ENCODE measurements around the gene ZNF12.
A peak's percentile ranks its signal among the peaks of the same experiment; 100 is the strongest.

Gene ZNF12

DNA sequence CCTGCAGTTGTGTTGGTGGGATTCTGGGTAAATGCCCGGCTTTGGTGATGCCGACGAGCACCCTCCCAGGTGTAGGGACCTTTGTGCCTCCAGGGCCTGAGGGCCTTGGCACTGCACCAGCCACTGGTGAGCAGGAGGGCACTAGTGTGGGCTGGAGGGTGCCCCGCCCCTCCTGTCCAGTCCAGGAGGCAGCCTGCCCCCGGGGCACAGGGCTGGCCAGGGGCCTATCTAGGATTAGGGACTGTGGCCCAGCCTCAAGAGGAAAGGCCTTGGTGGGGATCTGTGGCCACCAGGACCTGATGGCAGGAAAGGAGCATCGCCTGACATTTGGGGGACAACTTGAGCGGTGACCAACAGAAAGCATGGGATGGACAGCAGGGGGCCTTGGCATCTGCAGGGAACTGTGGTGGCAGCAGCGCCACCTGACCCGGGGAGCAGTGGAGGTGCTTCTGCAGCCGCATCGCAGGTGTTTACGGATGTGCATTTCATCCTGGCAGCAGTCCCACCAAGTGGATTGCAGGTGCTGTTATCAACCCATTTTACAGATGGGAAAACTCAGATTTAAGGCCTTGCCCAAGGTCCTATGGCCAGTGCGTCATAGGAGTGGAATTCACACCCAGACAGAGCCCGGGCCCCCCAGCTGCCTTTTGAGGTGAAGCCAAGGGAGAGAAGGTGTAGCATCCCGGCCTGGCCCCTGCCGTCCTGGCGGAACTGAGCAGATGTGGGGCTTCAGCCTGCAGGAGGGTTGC, 58.5 kb downstream of the ZNF12 start:
- DNase-seq: no peak
- Mint-ChIP-seq H3K4me3 (no peak overlapping the region), H3K27me3 (ENCODE audit: low read depth, poor library complexity) (no peaks in the 10 kb centered on the region), H3K36me3 (ENCODE audit: low read depth) (peaks cover 50% of the 10 kb centered on the region), H3K9me3 (peaks cover 24% of the 10 kb centered on the region), H3K27ac (no peak overlapping the region), H3K4me1 (peaks cover 14% of the 10 kb centered on the region)
- TF ChIP-seq, protein P1, sequence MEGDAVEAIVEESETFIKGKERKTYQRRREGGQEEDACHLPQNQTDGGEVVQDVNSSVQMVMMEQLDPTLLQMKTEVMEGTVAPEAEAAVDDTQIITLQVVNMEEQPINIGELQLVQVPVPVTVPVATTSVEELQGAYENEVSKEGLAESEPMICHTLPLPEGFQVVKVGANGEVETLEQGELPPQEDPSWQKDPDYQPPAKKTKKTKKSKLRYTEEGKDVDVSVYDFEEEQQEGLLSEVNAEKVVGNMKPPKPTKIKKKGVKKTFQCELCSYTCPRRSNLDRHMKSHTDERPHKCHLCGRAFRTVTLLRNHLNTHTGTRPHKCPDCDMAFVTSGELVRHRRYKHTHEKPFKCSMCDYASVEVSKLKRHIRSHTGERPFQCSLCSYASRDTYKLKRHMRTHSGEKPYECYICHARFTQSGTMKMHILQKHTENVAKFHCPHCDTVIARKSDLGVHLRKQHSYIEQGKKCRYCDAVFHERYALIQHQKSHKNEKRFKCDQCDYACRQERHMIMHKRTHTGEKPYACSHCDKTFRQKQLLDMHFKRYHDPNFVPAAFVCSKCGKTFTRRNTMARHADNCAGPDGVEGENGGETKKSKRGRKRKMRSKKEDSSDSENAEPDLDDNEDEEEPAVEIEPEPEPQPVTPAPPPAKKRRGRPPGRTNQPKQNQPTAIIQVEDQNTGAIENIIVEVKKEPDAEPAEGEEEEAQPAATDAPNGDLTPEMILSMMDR (IDR thresholded peaks at IDR 0.05): no peak

DNA sequence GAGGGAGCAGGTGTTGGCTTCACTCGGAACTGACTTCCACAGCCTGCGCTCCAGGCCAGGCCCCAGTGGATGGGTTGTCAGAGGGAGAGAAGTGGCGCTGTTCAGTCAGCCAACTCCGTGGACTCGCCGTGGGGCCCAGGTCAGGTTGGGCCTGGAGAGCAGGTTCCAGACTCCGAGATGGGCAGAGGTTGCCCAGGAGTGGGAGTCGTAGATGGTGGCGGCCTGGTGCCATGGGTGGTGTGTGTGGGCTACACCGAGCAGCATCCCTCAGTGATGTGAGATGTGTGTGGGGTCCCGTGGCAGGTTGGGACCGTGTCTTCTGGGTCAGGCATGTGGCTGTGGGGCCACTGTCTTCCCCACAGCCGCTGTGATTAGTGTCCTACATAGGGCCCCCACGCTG, 59.2 kb downstream of the ZNF12 start:
- Mint-ChIP-seq H3K36me3 (ENCODE audit: low read depth) (peaks cover 50% of the 10 kb centered on the region), H3K9me3 (peaks cover 24% of the 10 kb centered on the region), H3K27ac (no peak overlapping the region), H3K27me3 (ENCODE audit: low read depth, poor library complexity) (no peaks in the 10 kb centered on the region), H3K4me1 (peaks cover 14% of the 10 kb centered on the region), H3K4me3 (no peak overlapping the region)
- TF ChIP-seq, protein P1 (IDR thresholded peaks at IDR 0.05): no peak
- DNase-seq: no peak

- no peak overlapping the region for H3K4me3 Mint-ChIP-seq
- DNase-seq: no peak
- no peak overlapping the region for H3K27ac Mint-ChIP-seq
- H3K4me1 Mint-ChIP-seq: peaks cover 14% of the 10 kb centered on the region
- no peaks in the 10 kb centered on the region for H3K27me3 Mint-ChIP-seq (ENCODE audit: low read depth, poor library complexity)
- TF ChIP-seq, protein P1 (IDR thresholded peaks at IDR 0.05): no peak
- peaks cover 21% of the 10 kb centered on the region for H3K9me3 Mint-ChIP-seq
- peaks cover 48% of the 10 kb centered on the region for H3K36me3 Mint-ChIP-seq (ENCODE audit: low read depth)
Measured at GRCh38 chr7:6647080-6647479, 59.7 kb downstream of the ZNF12 start.

DNA sequence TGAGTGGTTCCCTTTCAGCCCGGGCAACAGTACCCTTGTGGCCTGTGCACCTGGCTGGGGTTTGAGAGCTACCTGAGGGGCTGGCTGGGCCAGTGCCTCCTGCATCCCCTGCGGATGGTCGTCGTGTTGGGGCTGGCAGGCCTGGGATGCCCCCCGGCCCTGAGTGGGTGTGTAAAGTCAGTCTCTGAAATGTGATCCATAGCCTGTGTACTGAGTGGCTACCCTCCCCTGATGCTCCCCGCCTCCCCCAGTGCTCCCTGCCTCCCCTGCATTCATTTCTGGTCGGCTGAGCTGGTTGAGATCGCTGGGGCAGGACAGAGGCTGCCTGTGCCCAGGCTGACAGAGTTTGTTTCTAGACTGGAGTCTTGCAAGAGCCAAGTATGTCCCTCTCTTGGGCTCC, 60.3 kb downstream of the ZNF12 start:
- Mint-ChIP-seq H3K4me3 (no peak overlapping the region), H3K9me3 (peaks cover 15% of the 10 kb centered on the region), H3K27ac (peak overlapping the region; percentile 77), H3K4me1 (peaks cover 14% of the 10 kb centered on the region), H3K27me3 (ENCODE audit: low read depth, poor library complexity) (no peaks in the 10 kb centered on the region), H3K36me3 (ENCODE audit: low read depth) (peaks cover 48% of the 10 kb centered on the region)
- DNase-seq: peak; percentile 27
- TF ChIP-seq, protein P1 (IDR thresholded peaks at IDR 0.05): no peak

- peaks cover 21% of the 10 kb centered on the region for H3K4me1 Mint-ChIP-seq
- peaks cover 46% of the 10 kb centered on the region for H3K36me3 Mint-ChIP-seq (ENCODE audit: low read depth)
- no peaks in the 10 kb centered on the region for H3K27me3 Mint-ChIP-seq (ENCODE audit: low read depth, poor library complexity)
- H3K4me3 Mint-ChIP-seq: no peak overlapping the region
- DNase-seq: no peak
- TF ChIP-seq, protein P1 (IDR thresholded peaks at IDR 0.05): no peak
- H3K27ac Mint-ChIP-seq: no peak overlapping the region
- H3K9me3 Mint-ChIP-seq: no peaks in the 10 kb centered on the region
Measured at GRCh38 chr7:6644728-6645127, 62.0 kb downstream of the ZNF12 start.

Data from nephron progenitor cell (in vitro differentiated cells).